Sigmoid colon (tissue), 7 donors: ENCODE results near the gene FILIP1. TPM values are rescaled to one million over a fixed set of nuclear protein-coding genes. Genes with fewer than 3 reads are reported as not detected.

ENCODE experiments used
- DNase-seq: peaks from one replicate; pipeline ENCODE4 v3.0.0-alpha.2; 2019
- H3K27ac ChIP-seq, 4 donors: fragments of 200-600 bp; sonication (generic); one replicate each; pipeline ENCODE4 v1.5.1; 2016 to 2019; ENCODE audit warnings: mild to moderate bottlenecking in 1 of 4
- H3K27me3 ChIP-seq, 3 donors: fragments of 200-600 bp; sonication (generic); one replicate each; pipeline ENCODE4 v1.5.1; 2019; ENCODE audit warnings: mild to moderate bottlenecking in 1 of 3
- H3K36me3 ChIP-seq, 4 donors: fragments of 200-600 bp; sonication (generic); one replicate each; pipeline ENCODE4 v1.5.1; 2016 to 2019
- H3K4me1 ChIP-seq, 4 donors: fragments of 200-600 bp; sonication (generic); one replicate each; pipeline ENCODE4 v1.5.1; 2017 to 2019
- H3K4me3 ChIP-seq, 4 donors: fragments of 200-600 bp; sonication (generic); one replicate each; pipeline ENCODE4 v1.5.1; 2017 to 2019; ENCODE audit warnings: mild to moderate bottlenecking in 2 of 4, moderate library complexity in 1 of 4
- H3K9me3 ChIP-seq, 4 donors: fragments of 200-600 bp in 3 of 4; sonication (generic) in 3 of 4; one replicate each; pipeline versions ENCODE4 v1.5.1 to v1.6.1; 2013 to 2019
- CTCF ChIP-seq, 4 experiments: fragments of 450-650 bp in 3 of 4; fragments of 200-600 bp in 1 of 4; IDR thresholded peaks; one replicate each; pipeline ENCODE4 v1.5.1; 2016 to 2019; ENCODE audit warnings: antibody characterized with exemption in 4 of 4, mild to moderate bottlenecking in 3 of 4, moderate library complexity in 2 of 4
- EP300 ChIP-seq, 4 donors: sonication (generic); formaldehyde crosslinking; IDR thresholded peaks; one replicate each; pipeline ENCODE4 v1.6.1; 2017; ENCODE audit warnings: antibody characterized with exemption in 4 of 4
- POLR2A ChIP-seq, 2 donors: fragments of 450-650 bp; IDR thresholded peaks; one replicate each; pipeline ENCODE4 v1.6.1; 2016; ENCODE audit warnings: antibody characterized with exemption in 2 of 2, mild to moderate bottlenecking in 2 of 2, moderate library complexity in 2 of 2
- POLR2AphosphoS5 ChIP-seq, 4 donors: sonication (generic); formaldehyde crosslinking; IDR thresholded peaks; one replicate each; pipeline ENCODE4 v1.6.1; 2017; ENCODE audit warnings: antibody characterized with exemption in 4 of 4
- WGBS, 2 donors: extraction: QIAGEN DNeasy Blood & Tissue Kit; methylation state at CpG; one replicate each; pipeline ENCODE4 v1.1.7; 2013; 5-methylcytosine and 5-hydroxymethylcytosine counted together
- intact Hi-C: fragments of 100-400 bp; cut with DNase I; formaldehyde crosslinking; loops from one replicate; pipeline ENCODE4 v1.15.1; 2023
- polyA plus RNA-seq, 3 donors: library from polyadenylated mRNA; stranded (reverse); fragments of 200-250 nt; gene quantifications; one replicate each; pipeline ENCODE4 v1.2.3, GENCODE V29; 2013
- total RNA-seq, 4 donors: library from RNA; depleted of rRNA; stranded (reverse); fragments of >200 nt; gene quantifications; one replicate each; pipeline ENCODE4 v1.1.0, GENCODE V29; 2016
- donor health status: healthy with polysubstance abuse.
- donor health status: Bipolar disorder and iron deficiency.
- donor health status: healthy.

The FILIP1 gene
- total and polyA plus RNA-seq, 7 donors, result 0.46 to 72.8 (median 47.1) TPM

GRCh38 chr6:75430631-75431325, 62.8 kb downstream of the FILIP1 start:
- DNase-seq, result no peak
- peaks cover 0 to 47% (median 32%) of the 10 kb centered on the region in 4 donors for H3K4me1 ChIP-seq
- H3K27ac ChIP-seq, result peak overlapping the region; percentile 41 to 76 (median 69)
- H3K27me3 ChIP-seq, result no peaks in the 10 kb centered on the region
- no peaks in the 10 kb centered on the region for H3K9me3 ChIP-seq
- intact Hi-C loops, result no loop called here
- no peaks in the 10 kb centered on the region for H3K36me3 ChIP-seq
- H3K4me3 ChIP-seq, result no peak overlapping the region
- WGBS, 2 donors, result 72 to 84% methylated on average over 4 of the region's 4 CpGs
- TF ChIP-seq CTCF (IDR thresholded peaks at IDR 0.05) (no peak), POLR2A (IDR thresholded peaks at IDR 0.05) (no peak), POLR2AphosphoS5 (IDR thresholded peaks at IDR 0.05) (no peak), EP300 (IDR thresholded peaks at IDR 0.05) (no peak)

- no peaks in the 10 kb centered on the region for H3K27me3 ChIP-seq
- peaks cover 0 to 58% (median 44%) of the 10 kb centered on the region in 4 donors for H3K4me1 ChIP-seq
- intact Hi-C loops, result loop anchor here (5.0 kb wide), 1 partner anchor 58 kb away; no protein-coding TSS in a partner anchor
- WGBS, 2 donors, result 69 to 77% methylated on average over 2 of the region's 2 CpGs
- DNase-seq, result no peak
- no peaks in the 10 kb centered on the region for H3K36me3 ChIP-seq
- TF ChIP-seq POLR2AphosphoS5 (IDR thresholded peaks at IDR 0.05), result no peak
- TF ChIP-seq EP300 (IDR thresholded peaks at IDR 0.05), result no peak
- no peak for TF ChIP-seq POLR2A (IDR thresholded peaks at IDR 0.05)
- TF ChIP-seq CTCF (IDR thresholded peaks at IDR 0.05), result no peak
- H3K9me3 ChIP-seq, result no peaks in the 10 kb centered on the region
- no peak overlapping the region for H3K4me3 ChIP-seq
- H3K27ac ChIP-seq, result peak overlapping the region in 2 of 4 donors; percentile 8 to 40
Observed at GRCh38 chr6:75429061-75429703, 64.4 kb downstream of the FILIP1 start.

- H3K27ac ChIP-seq, result peak overlapping the region in 2 of 4 donors; percentile 8 to 15
- DNase-seq, result no peak
- WGBS, 2 donors, result 89 to 95% methylated on average over 1 of the region's 1 CpG
- peaks cover 0 to 58% (median 45%) of the 10 kb centered on the region in 4 donors for H3K4me1 ChIP-seq
- H3K4me3 ChIP-seq, result no peak overlapping the region
- H3K9me3 ChIP-seq, result no peaks in the 10 kb centered on the region
- H3K36me3 ChIP-seq, result no peaks in the 10 kb centered on the region
- TF ChIP-seq CTCF (IDR thresholded peaks at IDR 0.05) (no peak), EP300 (IDR thresholded peaks at IDR 0.05) (no peak), POLR2AphosphoS5 (IDR thresholded peaks at IDR 0.05) (no peak)
- intact Hi-C loops, result loop anchor here (5.0 kb wide), 1 partner anchor 59 kb away; no protein-coding TSS in a partner anchor
- no peaks in the 10 kb centered on the region for H3K27me3 ChIP-seq
Observed at GRCh38 chr6:75428204-75428603, 65.4 kb downstream of the FILIP1 start.

GRCh38 chr6:75427329-75427728, 66.3 kb downstream of the FILIP1 start:
- no peaks in the 10 kb centered on the region for H3K9me3 ChIP-seq
- H3K27me3 ChIP-seq, result no peaks in the 10 kb centered on the region
- H3K4me1 ChIP-seq, result peaks cover 0 to 63% (median 49%) of the 10 kb centered on the region in 4 donors
- no peak overlapping the region for H3K27ac ChIP-seq
- no peak overlapping the region for H3K4me3 ChIP-seq
- no peaks in the 10 kb centered on the region for H3K36me3 ChIP-seq
- no peak for TF ChIP-seq CTCF (IDR thresholded peaks at IDR 0.05)
- no peak for TF ChIP-seq POLR2AphosphoS5 (IDR thresholded peaks at IDR 0.05)
- no peak for TF ChIP-seq POLR2A (IDR thresholded peaks at IDR 0.05)
- no peak for TF ChIP-seq EP300 (IDR thresholded peaks at IDR 0.05)
- 78 to 91% methylated on average over 2 of the region's 2 CpGs for WGBS, 2 donors
- intact Hi-C loops, result loop anchor here (5.0 kb wide), 1 partner anchor 60 kb away; no protein-coding TSS in a partner anchor
- no peak for DNase-seq
